B cell (primary cell): ENCODE results near the gene N4BP2L1. TPM values are rescaled to one million over a fixed set of nuclear protein-coding genes. Genes with fewer than 3 reads are reported as not detected.
A peak's percentile ranks its signal among the peaks of the same experiment; 100 is the strongest.

Source experiments
- ATAC-seq: fragments of 200-7000 bp; cut with Tn5 transposase; one replicate; pipeline ENCODE4 v1.10.0; 2021; ENCODE audit warnings: low read depth, mild to moderate bottlenecking, moderate number of reproducible peaks, moderate library complexity
- CTCF ChIA-PET: fragments of 350-600 bp; sonication (Branson Sonifier 250); formaldehyde crosslinking; loops from one replicate; lab custom pipeline; 2021; ENCODE audit warnings: antibody characterized with exemption, inconsistent platforms; lab: Charles Lee
- POLR2A ChIA-PET: fragments of 350-600 bp; sonication (Branson Sonifier 250); formaldehyde crosslinking; loops from one replicate; lab custom pipeline; 2021; ENCODE audit warnings: antibody characterized with exemption; lab: Charles Lee
- DNase-seq: peaks from one replicate; pipeline ENCODE4 v3.0.0; 2013
- H2AFZ ChIP-seq: 2 replicates; pipeline ENCODE4 v1.6.1; 2012; ENCODE audit warnings: mild to moderate bottlenecking, low read depth, low read length; ENCODE audit not compliant: insufficient read depth, poor library complexity, severe bottlenecking
- H3K27ac ChIP-seq, 2 donors: 1 replicate in 1 of 2; 2 replicates in 1 of 2; pipeline ENCODE4 v1.5.1; 2012 to 2013; ENCODE audit warnings: low read length in 2 of 2, mild to moderate bottlenecking in 2 of 2, moderate library complexity in 1 of 2
- H3K27me3 ChIP-seq, 4 experiments: fragments of 200-600 bp in 1 of 4; sonication (generic) in 1 of 4; replicated peaks in 1 of 4; 1 replicate in 2 of 4; 2 replicates in 2 of 4; pipeline versions ENCODE4 v1.6.1 to v1.7.0; 2013 to 2016; ENCODE audit warnings: low read length in 3 of 4, mild to moderate bottlenecking in 2 of 4, mixed read lengths in 1 of 4, moderate library complexity in 1 of 4; ENCODE audit not compliant: insufficient read depth in 4 of 4, control insufficient read depth in 3 of 4; ENCODE audit errors: control extremely low read depth in 1 of 4
- H3K36me3 ChIP-seq, 2 experiments: replicated peaks in 1 of 2; 1 replicate in 1 of 2; 2 replicates in 1 of 2; pipeline versions ENCODE4 v1.6.1 to v1.7.1; 2013; ENCODE audit warnings: low read length in 1 of 2; ENCODE audit not compliant: insufficient read depth in 2 of 2, control insufficient read depth in 1 of 2; ENCODE audit errors: control extremely low read depth in 1 of 2, extremely low read depth in 1 of 2
- H3K4me1 ChIP-seq, 2 donors: fragments of 200-600 bp in 1 of 2; sonication (generic) in 1 of 2; 1 replicate in 1 of 2; 2 replicates in 1 of 2; pipeline versions ENCODE4 v1.5.1 to v1.6.1; 2013 to 2017; ENCODE audit warnings: low read length in 2 of 2; ENCODE audit not compliant: control insufficient read depth in 2 of 2, insufficient read depth in 2 of 2
- H3K4me2 ChIP-seq: replicated peaks from 2 replicates; pipeline ENCODE3; 2012; ENCODE audit warnings: mild to moderate bottlenecking, low read depth, low read length; ENCODE audit not compliant: poor library complexity, severe bottlenecking
- H3K4me3 ChIP-seq, 5 experiments: fragments of 200-600 bp in 1 of 5; sonication (generic) in 1 of 5; 1 replicate in 3 of 5; 2 replicates in 2 of 5; pipeline versions ENCODE4 v1.5.1 to v1.7.0; 2011 to 2016; ENCODE audit warnings: low read length in 4 of 5, mild to moderate bottlenecking in 4 of 5, low read depth in 2 of 5, control low read depth in 1 of 5, moderate library complexity in 1 of 5; ENCODE audit not compliant: insufficient read depth in 1 of 5; ENCODE audit errors: control extremely low read depth in 1 of 5, extremely low read depth in 1 of 5
- H3K79me2 ChIP-seq: fragments of 200-600 bp; sonication (generic); one replicate; pipeline ENCODE4 v1.6.0; 2016; ENCODE audit warnings: low read length; ENCODE audit not compliant: control insufficient read depth, insufficient read depth
- H3K9ac ChIP-seq: fragments of 200-600 bp; sonication (generic); 2 replicates; pipeline ENCODE4 v1.6.1; 2017; ENCODE audit warnings: mild to moderate bottlenecking, low read length, moderate library complexity
- H3K9me3 ChIP-seq, 3 donors: one replicate each; pipeline versions ENCODE4 v1.6.1 to v1.7.1; 2013; ENCODE audit warnings: low read length in 2 of 3; ENCODE audit not compliant: control insufficient read depth in 2 of 3, insufficient read depth in 1 of 3; ENCODE audit errors: control extremely low read depth in 1 of 3
- H4K20me1 ChIP-seq: 2 replicates; pipeline ENCODE4 v1.6.0; 2012; ENCODE audit warnings: mild to moderate bottlenecking, low read length; ENCODE audit not compliant: insufficient read depth, control insufficient read depth, poor library complexity, severe bottlenecking
- H3K27ac Mint-ChIP-seq: one replicate; pipeline ENCODE4 v1.8.0; 2021; ENCODE audit warnings: mixed read lengths
- H3K27me3 Mint-ChIP-seq: one replicate; pipeline ENCODE4 v1.8.0; 2021; ENCODE audit warnings: mixed read lengths
- H3K4me1 Mint-ChIP-seq: one replicate; pipeline ENCODE4 v1.8.0; 2021; ENCODE audit warnings: mixed read lengths
- H3K4me3 Mint-ChIP-seq: one replicate; pipeline ENCODE4 v1.8.0; 2021; ENCODE audit warnings: mixed read lengths
- H3K9me3 Mint-ChIP-seq: one replicate; pipeline ENCODE4 v1.8.0; 2022; ENCODE audit warnings: mixed read lengths; ENCODE audit not compliant: insufficient read depth
- EZH2 ChIP-seq: IDR thresholded peaks from 2 replicates; pipeline ENCODE4 v1.6.1; 2012; ENCODE audit warnings: borderline replicate concordance, low read depth, mild to moderate bottlenecking, moderate library complexity, low read length; ENCODE audit not compliant: insufficient read depth, poor library complexity, severe bottlenecking
- WGBS: methylation state at CpG from one replicate; pipeline ENCODE4 v1.1.5; 2013; ENCODE audit warnings: missing lambda C conversion rate; ENCODE audit not compliant: insufficient coverage; 5-methylcytosine and 5-hydroxymethylcytosine counted together
- intact Hi-C: fragments of 100-400 bp; cut with micrococcal nuclease; formaldehyde crosslinking; loops from one replicate; pipeline ENCODE4 v1.10.0; 2022
- polyA plus RNA-seq: library from polyadenylated mRNA; depleted of rRNA; stranded (reverse); fragments of >200 nt; gene quantifications from 2 replicates; pipeline ENCODE4 v1.2.3, GENCODE V29; 2012
- total RNA-seq, 2 donors: library from RNA; stranded (reverse); fragments of 120-200 nt in 1 of 2; gene quantifications; 1 replicate in 1 of 2; 2 replicates in 1 of 2; pipeline versions ENCODE4 v1.2.3 to v1.2.4, GENCODE V29; 2013 to 2022
- TF ChIP-seq, protein P1 (sequence below): fragments of 200-600 bp; IDR thresholded peaks from one replicate; pipeline ENCODE4 v1.8.0; 2022; ENCODE audit warnings: antibody characterized with exemption, mild to moderate bottlenecking

The N4BP2L1 gene
- total and polyA plus RNA-seq, 2 donors (not counting 1 experiment from before 2014, with no cell fraction given) = 50.9 to 52.8 TPM

DNA sequence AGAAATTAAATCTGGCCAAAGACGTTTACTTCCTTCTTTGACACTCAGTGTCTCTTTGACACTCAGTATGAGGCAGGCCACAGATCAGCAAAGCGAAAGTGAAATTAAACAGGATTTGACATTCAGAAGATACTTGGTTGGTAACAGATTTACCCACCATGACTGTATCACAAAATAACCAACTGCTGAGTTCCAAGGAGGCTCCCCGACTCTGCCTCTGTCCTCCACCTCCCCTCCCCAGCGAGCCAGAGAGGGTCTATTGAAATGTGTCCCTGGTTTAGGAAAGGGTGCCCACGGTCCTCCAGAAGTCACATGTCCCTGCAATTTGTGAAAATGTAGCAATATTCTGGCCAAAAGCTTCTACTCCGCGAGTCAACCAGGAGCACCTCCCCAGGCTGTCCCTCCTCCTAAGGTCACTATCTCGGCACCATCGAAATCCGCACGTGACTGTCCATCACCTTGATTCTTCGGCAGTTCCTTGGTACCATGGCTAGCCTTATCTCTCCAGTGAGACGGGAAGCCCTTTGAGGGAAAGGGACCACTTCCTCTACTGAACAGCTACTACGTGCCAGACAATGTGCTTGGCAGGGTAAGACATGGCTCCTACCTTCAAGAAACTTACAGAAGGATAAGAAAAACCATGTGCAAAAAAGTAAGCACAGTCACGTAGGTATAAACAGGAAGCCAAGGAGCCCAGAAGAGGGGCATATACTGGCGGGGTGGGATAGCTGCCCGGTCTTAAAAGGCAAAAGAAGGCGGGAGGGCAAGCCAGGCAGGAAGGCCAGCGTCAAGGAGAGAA is 1.5 kb downstream of the N4BP2L1 start:
- Histone ChIP-seq H2AFZ (peak overlapping the region; percentile 81), H3K79me2 (peaks cover 63% of the 10 kb centered on the region), H3K4me2 (peak overlapping the region; percentile 96), H3K4me1 (peaks cover 28 to 49% of the 10 kb centered on the region in 2 donors), H3K27me3 (no peaks in the 10 kb centered on the region), H3K4me3 (peak overlapping the region; percentile 73 to 93 (median 80)), H3K36me3 (peaks cover 1 to 21% of the 10 kb centered on the region in 2 experiments), H3K27ac (peak overlapping the region; percentile 95 to 98), H3K9ac (peak overlapping the region; percentile 93), H3K9me3 (no peaks in the 10 kb centered on the region), H4K20me1 (peaks cover 34% of the 10 kb centered on the region)
- H3K4me3 Mint-ChIP-seq = peak overlapping the region; percentile 88
- ATAC-seq (peak; percentile 34), DNase-seq (peak; percentile 85)
- H3K27me3 Mint-ChIP-seq = no peaks in the 10 kb centered on the region
- no peaks in the 10 kb centered on the region for H3K9me3 Mint-ChIP-seq
- POLR2A ChIA-PET = interaction anchor here (2.0 to 2.5 kb wide), 2 partner anchors 111 to 112 kb away, joined by 6 to 25 read pairs; partner anchors contain the start of genes BRCA2, N4BP2L2 and ZAR1L
- TF ChIP-seq, protein P1, sequence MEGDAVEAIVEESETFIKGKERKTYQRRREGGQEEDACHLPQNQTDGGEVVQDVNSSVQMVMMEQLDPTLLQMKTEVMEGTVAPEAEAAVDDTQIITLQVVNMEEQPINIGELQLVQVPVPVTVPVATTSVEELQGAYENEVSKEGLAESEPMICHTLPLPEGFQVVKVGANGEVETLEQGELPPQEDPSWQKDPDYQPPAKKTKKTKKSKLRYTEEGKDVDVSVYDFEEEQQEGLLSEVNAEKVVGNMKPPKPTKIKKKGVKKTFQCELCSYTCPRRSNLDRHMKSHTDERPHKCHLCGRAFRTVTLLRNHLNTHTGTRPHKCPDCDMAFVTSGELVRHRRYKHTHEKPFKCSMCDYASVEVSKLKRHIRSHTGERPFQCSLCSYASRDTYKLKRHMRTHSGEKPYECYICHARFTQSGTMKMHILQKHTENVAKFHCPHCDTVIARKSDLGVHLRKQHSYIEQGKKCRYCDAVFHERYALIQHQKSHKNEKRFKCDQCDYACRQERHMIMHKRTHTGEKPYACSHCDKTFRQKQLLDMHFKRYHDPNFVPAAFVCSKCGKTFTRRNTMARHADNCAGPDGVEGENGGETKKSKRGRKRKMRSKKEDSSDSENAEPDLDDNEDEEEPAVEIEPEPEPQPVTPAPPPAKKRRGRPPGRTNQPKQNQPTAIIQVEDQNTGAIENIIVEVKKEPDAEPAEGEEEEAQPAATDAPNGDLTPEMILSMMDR = no peak
- TF ChIP-seq EZH2 = no peak
- peaks cover 53% of the 10 kb centered on the region for H3K4me1 Mint-ChIP-seq
- intact Hi-C loops = loop anchor here (1.0 to 5.0 kb wide), 3 partner anchors 111 to 1809 kb away; partner anchors contain the start of genes BRCA2, N4BP2L2, USPL1 and ZAR1L
- H3K27ac Mint-ChIP-seq = peak overlapping the region; percentile 94
- CTCF ChIA-PET = interaction anchor here (0.7 to 3.9 kb wide), 4 partner anchors 16 to 225 kb away, joined by 3 to 14 read pairs (median 8); partner anchors contain the start of genes BRCA2 and ZAR1L
- 37% methylated on average over 14 of the region's 19 CpGs for WGBS
